Glutamatergic neuron (in vitro differentiated cells): ENCODE measurements around the gene ACVR1B. TPM values are rescaled to one million over a fixed set of nuclear protein-coding genes. Genes with fewer than 3 reads are reported as not detected.
A peak's percentile ranks its signal among the peaks of the same experiment; 100 is the strongest.

Experiments used
- DNase-seq: peaks from one replicate; pipeline ENCODE4 v3.0.0; 2022
- H3K27ac Mint-ChIP-seq: one replicate; pipeline ENCODE4 v1.8.0; 2020; ENCODE audit warnings: mild to moderate bottlenecking, mixed read lengths, inconsistent platforms; ENCODE audit not compliant: unreplicated experiment
- H3K27me3 Mint-ChIP-seq: one replicate; pipeline ENCODE4 v1.8.0; 2020; ENCODE audit warnings: mild to moderate bottlenecking, moderate library complexity, mixed read lengths, inconsistent platforms; ENCODE audit not compliant: unreplicated experiment
- H3K36me3 Mint-ChIP-seq: one replicate; pipeline ENCODE4 v1.8.0; 2020; ENCODE audit warnings: mild to moderate bottlenecking, mixed read lengths, inconsistent platforms; ENCODE audit not compliant: unreplicated experiment
- H3K4me1 Mint-ChIP-seq: one replicate; pipeline ENCODE4 v1.8.0; 2020; ENCODE audit warnings: mild to moderate bottlenecking, low read depth, mixed read lengths, inconsistent platforms; ENCODE audit not compliant: unreplicated experiment
- H3K4me3 Mint-ChIP-seq: one replicate; pipeline ENCODE4 v1.8.0; 2020; ENCODE audit warnings: mild to moderate bottlenecking, mixed read lengths, inconsistent platforms; ENCODE audit not compliant: unreplicated experiment
- H3K9me3 Mint-ChIP-seq: one replicate; pipeline ENCODE4 v1.8.0; 2020; ENCODE audit warnings: mild to moderate bottlenecking, moderate library complexity, mixed read lengths, inconsistent platforms; ENCODE audit not compliant: unreplicated experiment
- CTCF ChIP-seq: fragments of 200-600 bp; sonication (generic); IDR thresholded peaks from one replicate; pipeline ENCODE4 v1.5.0; 2021; ENCODE audit not compliant: partially characterized antibody, unreplicated experiment
- total RNA-seq: library from RNA; stranded (reverse); fragmentation: NEBNext Ultra II Directional; extraction: Animal tissue kit (Norgen Biotek cat#: 25700); gene quantifications from one replicate; pipeline ENCODE4 v1.2.1, GENCODE V29; 2021; ENCODE audit not compliant: unreplicated experiment

The ACVR1B gene
- total RNA-seq, 1 donor from 2014 or later = 50.2 TPM

GRCh38 chr12:51953864-51954263, 2.4 kb downstream of the ACVR1B start:
- Mint-ChIP-seq H3K9me3 (peaks cover 7% of the 10 kb centered on the region), H3K36me3 (no peaks in the 10 kb centered on the region), H3K27ac (no peak overlapping the region), H3K4me3 (peak overlapping the region; percentile 90), H3K4me1 (peaks cover 31% of the 10 kb centered on the region), H3K27me3 (no peaks in the 10 kb centered on the region)
- no peak for TF ChIP-seq CTCF
- DNase-seq = no peak

- no peaks in the 10 kb centered on the region for H3K36me3 Mint-ChIP-seq
- no peaks in the 10 kb centered on the region for H3K27me3 Mint-ChIP-seq
- H3K9me3 Mint-ChIP-seq = peaks cover 7% of the 10 kb centered on the region
Observed at GRCh38 chr12:51954561-51955361, 3.3 kb downstream of the ACVR1B start.

GRCh38 chr12:51955702-51956101, 4.2 kb downstream of the ACVR1B start:
- Mint-ChIP-seq H3K27me3 (no peaks in the 10 kb centered on the region), H3K4me3 (no peak overlapping the region), H3K27ac (no peak overlapping the region), H3K4me1 (peaks cover 26% of the 10 kb centered on the region), H3K36me3 (no peaks in the 10 kb centered on the region), H3K9me3 (peaks cover 7% of the 10 kb centered on the region)
- DNase-seq = no peak
- TF ChIP-seq CTCF = no peak

More at GRCh38 chr12:51954561-51955361, 3.3 kb downstream of the ACVR1B start:
- DNase-seq = no peak
- TF ChIP-seq CTCF = no peak
- Mint-ChIP-seq H3K27ac (no peak overlapping the region), H3K4me3 (peak overlapping the region; percentile 90), H3K4me1 (peaks cover 30% of the 10 kb centered on the region)

GRCh38 chr12:51958542-51958941, 7.0 kb downstream of the ACVR1B start:
- no peak for DNase-seq
- Mint-ChIP-seq H3K9me3 (peaks cover 1% of the 10 kb centered on the region), H3K27me3 (no peaks in the 10 kb centered on the region), H3K27ac (no peak overlapping the region), H3K4me1 (peaks cover 18% of the 10 kb centered on the region), H3K36me3 (no peaks in the 10 kb centered on the region), H3K4me3 (no peak overlapping the region)
- no peak for TF ChIP-seq CTCF

- no peak overlapping the region for H3K4me3 Mint-ChIP-seq
- peaks cover 1% of the 10 kb centered on the region for H3K9me3 Mint-ChIP-seq
- H3K36me3 Mint-ChIP-seq = no peaks in the 10 kb centered on the region
- H3K27me3 Mint-ChIP-seq = no peaks in the 10 kb centered on the region
- TF ChIP-seq CTCF = no peak
- no peak for DNase-seq
- H3K4me1 Mint-ChIP-seq = peaks cover 12% of the 10 kb centered on the region
- H3K27ac Mint-ChIP-seq = no peak overlapping the region
Observed at GRCh38 chr12:51959211-51959610, 7.7 kb downstream of the ACVR1B start.
